Measurements from ENCODE around the gene FICD.

FICD gene

DNA sequence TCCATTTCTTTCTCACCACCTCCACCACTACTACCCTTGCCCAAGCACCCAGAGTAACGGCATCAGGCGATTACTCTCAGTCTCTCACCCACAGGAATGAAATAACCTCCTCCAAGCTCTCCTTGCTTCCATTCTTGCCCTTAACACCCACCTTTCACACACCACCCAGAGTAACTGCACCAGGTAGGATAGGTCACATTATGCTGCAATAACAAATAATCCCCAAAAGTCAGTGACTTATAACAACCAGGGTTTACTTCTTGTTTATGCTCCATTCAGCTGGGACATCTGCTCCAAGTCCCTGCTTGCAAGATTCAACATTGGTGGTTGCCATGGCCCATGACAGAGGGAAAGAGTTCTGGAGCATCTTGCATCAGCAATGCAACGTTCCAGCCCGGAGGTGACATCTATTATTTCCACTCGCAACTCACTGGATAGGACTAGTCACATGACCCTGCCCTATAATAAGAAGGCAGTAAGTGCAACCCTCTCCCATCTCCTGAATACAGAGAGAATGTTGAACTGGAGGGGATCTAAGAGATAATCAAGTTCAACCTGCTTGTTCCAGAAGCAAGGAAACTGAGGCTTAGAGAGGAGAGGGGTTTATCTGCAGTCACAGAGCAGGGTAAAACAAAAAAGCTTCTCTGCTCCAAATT lies 41.5 kb upstream of the FICD start:
- TF ChIP-seq POLR2AphosphoS5 (IDR thresholded peaks at IDR 0.05; ENCODE audit: low read depth) (no peak), GABPA (IDR thresholded peaks at IDR 0.05; ENCODE audit: low read depth) (no peak)
- Histone ChIP-seq H3K4me3 (replicated peaks; ENCODE audit: insufficient read depth, low read length) (no peak overlapping the region), H3K27me3 (ENCODE audit: insufficient read depth, poor library complexity, severe bottlenecking) (no peaks in the 10 kb centered on the region), H3K27ac (replicated peaks) (no peak overlapping the region)
- no peak for DNase-seq (ENCODE audit: low read depth in 1 of 2, low spot score in 1 of 2)

DNA sequence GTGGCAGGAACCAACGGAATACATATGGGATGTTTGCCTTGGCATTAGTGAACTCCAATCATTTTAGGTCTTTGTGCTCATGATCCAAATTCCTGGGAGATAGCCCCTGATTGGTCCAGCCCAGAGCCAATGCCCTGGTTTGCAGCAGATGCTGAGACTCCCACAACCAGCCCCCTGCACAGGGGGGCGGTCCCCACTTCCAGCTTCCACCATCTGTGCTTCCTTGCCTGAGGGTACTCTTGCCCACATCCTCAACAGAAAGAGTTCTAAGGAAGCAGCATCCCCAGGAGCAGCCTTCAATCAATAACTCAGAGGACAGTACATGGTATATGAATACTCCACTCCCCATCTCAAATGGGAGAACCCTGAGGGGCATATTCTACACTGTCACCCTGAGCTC lies 39.7 kb upstream of the FICD start:
- H3K4me3 ChIP-seq (replicated peaks; ENCODE audit: insufficient read depth, low read length): no peak overlapping the region
- no peaks in the 10 kb centered on the region for H3K27me3 ChIP-seq (ENCODE audit: insufficient read depth, poor library complexity, severe bottlenecking)
- no peak overlapping the region for H3K27ac ChIP-seq (replicated peaks)
- TF ChIP-seq GABPA (IDR thresholded peaks at IDR 0.05; ENCODE audit: low read depth): no peak
- TF ChIP-seq, protein P1, sequence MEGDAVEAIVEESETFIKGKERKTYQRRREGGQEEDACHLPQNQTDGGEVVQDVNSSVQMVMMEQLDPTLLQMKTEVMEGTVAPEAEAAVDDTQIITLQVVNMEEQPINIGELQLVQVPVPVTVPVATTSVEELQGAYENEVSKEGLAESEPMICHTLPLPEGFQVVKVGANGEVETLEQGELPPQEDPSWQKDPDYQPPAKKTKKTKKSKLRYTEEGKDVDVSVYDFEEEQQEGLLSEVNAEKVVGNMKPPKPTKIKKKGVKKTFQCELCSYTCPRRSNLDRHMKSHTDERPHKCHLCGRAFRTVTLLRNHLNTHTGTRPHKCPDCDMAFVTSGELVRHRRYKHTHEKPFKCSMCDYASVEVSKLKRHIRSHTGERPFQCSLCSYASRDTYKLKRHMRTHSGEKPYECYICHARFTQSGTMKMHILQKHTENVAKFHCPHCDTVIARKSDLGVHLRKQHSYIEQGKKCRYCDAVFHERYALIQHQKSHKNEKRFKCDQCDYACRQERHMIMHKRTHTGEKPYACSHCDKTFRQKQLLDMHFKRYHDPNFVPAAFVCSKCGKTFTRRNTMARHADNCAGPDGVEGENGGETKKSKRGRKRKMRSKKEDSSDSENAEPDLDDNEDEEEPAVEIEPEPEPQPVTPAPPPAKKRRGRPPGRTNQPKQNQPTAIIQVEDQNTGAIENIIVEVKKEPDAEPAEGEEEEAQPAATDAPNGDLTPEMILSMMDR (IDR thresholded peaks at IDR 0.05; ENCODE audit: insufficient read depth, low read length): no peak
- TF ChIP-seq SPI1 (IDR thresholded peaks at IDR 0.05; ENCODE audit: borderline replicate concordance, low read depth): no peak
- no peak for TF ChIP-seq POLR2AphosphoS5 (IDR thresholded peaks at IDR 0.05; ENCODE audit: low read depth)
- TF ChIP-seq, protein P2, sequence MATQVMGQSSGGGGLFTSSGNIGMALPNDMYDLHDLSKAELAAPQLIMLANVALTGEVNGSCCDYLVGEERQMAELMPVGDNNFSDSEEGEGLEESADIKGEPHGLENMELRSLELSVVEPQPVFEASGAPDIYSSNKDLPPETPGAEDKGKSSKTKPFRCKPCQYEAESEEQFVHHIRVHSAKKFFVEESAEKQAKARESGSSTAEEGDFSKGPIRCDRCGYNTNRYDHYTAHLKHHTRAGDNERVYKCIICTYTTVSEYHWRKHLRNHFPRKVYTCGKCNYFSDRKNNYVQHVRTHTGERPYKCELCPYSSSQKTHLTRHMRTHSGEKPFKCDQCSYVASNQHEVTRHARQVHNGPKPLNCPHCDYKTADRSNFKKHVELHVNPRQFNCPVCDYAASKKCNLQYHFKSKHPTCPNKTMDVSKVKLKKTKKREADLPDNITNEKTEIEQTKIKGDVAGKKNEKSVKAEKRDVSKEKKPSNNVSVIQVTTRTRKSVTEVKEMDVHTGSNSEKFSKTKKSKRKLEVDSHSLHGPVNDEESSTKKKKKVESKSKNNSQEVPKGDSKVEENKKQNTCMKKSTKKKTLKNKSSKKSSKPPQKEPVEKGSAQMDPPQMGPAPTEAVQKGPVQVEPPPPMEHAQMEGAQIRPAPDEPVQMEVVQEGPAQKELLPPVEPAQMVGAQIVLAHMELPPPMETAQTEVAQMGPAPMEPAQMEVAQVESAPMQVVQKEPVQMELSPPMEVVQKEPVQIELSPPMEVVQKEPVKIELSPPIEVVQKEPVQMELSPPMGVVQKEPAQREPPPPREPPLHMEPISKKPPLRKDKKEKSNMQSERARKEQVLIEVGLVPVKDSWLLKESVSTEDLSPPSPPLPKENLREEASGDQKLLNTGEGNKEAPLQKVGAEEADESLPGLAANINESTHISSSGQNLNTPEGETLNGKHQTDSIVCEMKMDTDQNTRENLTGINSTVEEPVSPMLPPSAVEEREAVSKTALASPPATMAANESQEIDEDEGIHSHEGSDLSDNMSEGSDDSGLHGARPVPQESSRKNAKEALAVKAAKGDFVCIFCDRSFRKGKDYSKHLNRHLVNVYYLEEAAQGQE (IDR thresholded peaks at IDR 0.05; ENCODE audit: insufficient replicate concordance, low read depth): no peak
- no peak for DNase-seq (ENCODE audit: low read depth in 1 of 2, low spot score in 1 of 2)

DNA sequence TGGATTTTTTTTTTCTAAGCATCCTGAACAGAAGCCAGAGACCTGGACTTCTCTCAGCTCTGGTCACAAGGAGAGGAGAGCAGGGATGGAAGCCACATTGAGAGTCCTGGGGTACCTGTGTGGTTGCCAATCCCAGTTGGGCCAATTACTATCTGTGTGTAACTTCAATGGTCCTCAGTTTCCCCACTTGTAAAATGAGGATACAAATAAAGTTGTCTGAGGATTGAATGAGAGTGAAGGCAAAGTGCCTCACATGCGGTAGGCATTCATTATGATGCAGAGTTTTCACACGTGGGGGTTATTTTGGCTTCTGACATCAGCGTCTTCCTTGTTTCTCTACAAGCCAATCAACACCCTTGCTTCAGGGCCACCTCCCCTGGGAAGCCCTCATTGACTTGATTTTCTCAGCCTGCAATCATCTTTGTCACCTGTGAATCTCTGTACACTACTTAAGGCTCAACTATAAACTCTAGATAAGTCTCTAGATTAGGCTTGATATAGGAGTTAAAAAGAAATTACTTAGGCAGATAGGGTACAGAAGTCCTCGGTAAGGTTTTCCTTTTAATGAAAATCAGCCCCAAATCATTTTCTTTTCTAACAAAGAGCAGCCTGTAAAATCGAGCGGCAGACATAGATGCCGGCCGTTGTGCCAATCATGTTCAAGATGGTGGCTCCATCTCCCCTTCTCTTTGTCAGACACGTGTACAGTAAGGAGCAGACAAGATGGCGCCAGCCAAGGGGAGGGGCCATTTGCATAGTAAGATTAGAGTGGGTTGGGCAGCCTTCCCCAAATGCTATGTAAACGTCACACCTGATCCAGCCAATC lies 37.8 kb upstream of the FICD start:
- DNase-seq (ENCODE audit: low read depth in 1 of 2, low spot score in 1 of 2): no peak
- H3K27me3 ChIP-seq (ENCODE audit: insufficient read depth, poor library complexity, severe bottlenecking): no peaks in the 10 kb centered on the region
- TF ChIP-seq, protein P2 (IDR thresholded peaks at IDR 0.05; ENCODE audit: insufficient replicate concordance, low read depth): no peak
- TF ChIP-seq SPI1 (IDR thresholded peaks at IDR 0.05; ENCODE audit: borderline replicate concordance, low read depth) (no peak), GABPA (IDR thresholded peaks at IDR 0.05; ENCODE audit: low read depth) (no peak), POLR2AphosphoS5 (IDR thresholded peaks at IDR 0.05; ENCODE audit: low read depth) (no peak)
- TF ChIP-seq, protein P1 (IDR thresholded peaks at IDR 0.05; ENCODE audit: insufficient read depth, low read length): no peak
- H3K4me3 ChIP-seq (replicated peaks; ENCODE audit: insufficient read depth, low read length): no peak overlapping the region
- no peak overlapping the region for H3K27ac ChIP-seq (replicated peaks)

DNA sequence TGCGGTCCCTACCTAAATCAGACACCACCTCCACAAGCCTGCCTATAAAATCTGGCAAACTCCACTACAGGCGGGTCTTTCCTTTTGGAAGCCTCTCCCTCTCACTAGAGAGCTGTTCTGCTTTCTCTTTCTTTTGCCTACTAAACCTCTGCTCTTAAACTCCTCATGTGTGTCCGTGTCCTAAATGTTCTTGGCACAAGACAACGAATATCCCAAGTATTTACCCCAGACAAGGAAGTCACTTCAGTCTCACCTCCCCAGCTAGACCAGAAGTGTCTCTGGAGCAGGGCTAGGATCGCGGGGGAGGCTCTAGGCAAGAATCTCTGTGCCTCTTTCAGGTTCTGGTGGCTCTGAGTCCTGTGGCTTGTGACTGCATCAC lies 37.2 kb upstream of the FICD start:
- TF ChIP-seq, protein P1 (IDR thresholded peaks at IDR 0.05; ENCODE audit: insufficient read depth, low read length): no peak
- TF ChIP-seq POLR2AphosphoS5 (IDR thresholded peaks at IDR 0.05; ENCODE audit: low read depth): no peak
- TF ChIP-seq SPI1 (IDR thresholded peaks at IDR 0.05; ENCODE audit: borderline replicate concordance, low read depth): no peak
- TF ChIP-seq, protein P2 (IDR thresholded peaks at IDR 0.05; ENCODE audit: insufficient replicate concordance, low read depth): no peak
- no peak for TF ChIP-seq GABPA (IDR thresholded peaks at IDR 0.05; ENCODE audit: low read depth)
- H3K27me3 ChIP-seq (ENCODE audit: insufficient read depth, poor library complexity, severe bottlenecking): no peaks in the 10 kb centered on the region
- H3K4me3 ChIP-seq (replicated peaks; ENCODE audit: insufficient read depth, low read length): no peak overlapping the region
- no peak overlapping the region for H3K27ac ChIP-seq (replicated peaks)
- DNase-seq (ENCODE audit: low read depth in 1 of 2, low spot score in 1 of 2): no peak
